ENCODE data around the gene RAI14. TPM values are rescaled to one million over a fixed set of nuclear protein-coding genes. Genes with fewer than 3 reads are reported as not detected.

Gene RAI14
- total RNA-seq, 1 experiment from 2014 or later = 133 TPM

- no peaks in the 10 kb centered on the region for H3K27me3 ChIP-seq (ENCODE audit: insufficient read depth, low read depth)
- no TSS peak for BruUV-seq (replicated peaks)
- H3K36me3 ChIP-seq (ENCODE audit: low read depth) = no peaks in the 10 kb centered on the region
- no peak for TF ChIP-seq CTCF (conservative IDR thresholded peaks at IDR 0.05)
- TF ChIP-seq EZH2 (IDR thresholded peaks at IDR 0.05; ENCODE audit: low read depth) = no peak
- H3F3A ChIP-seq (ENCODE audit: insufficient read depth, low read depth) = no peaks in the 10 kb centered on the region
- no peaks in the 10 kb centered on the region for H3K4me1 ChIP-seq (replicated peaks; ENCODE audit: insufficient read depth)
- H3K9me3 ChIP-seq (ENCODE audit: insufficient read depth, low read depth) = no peaks in the 10 kb centered on the region
- ChIA-PET POLR2A (ENCODE audit: unreplicated experiment) (interaction anchor here (0.6 to 0.7 kb wide), 2 partner anchors 11 to 293 kb away, joined by 3 to 21 read pairs; no protein-coding TSS in a partner anchor), CTCF (interaction anchor here (0.7 kb wide), 1 partner anchor 581 kb away, joined by 5 read pairs; no protein-coding TSS in a partner anchor)
- intact Hi-C loops (cut with micrococcal nuclease; ENCODE audit: unreplicated experiment) = no loop called here
- H3K9me2 ChIP-seq (ENCODE audit: insufficient read depth) = no peaks in the 10 kb centered on the region
- H4K20me1 ChIP-seq (ENCODE audit: insufficient read depth) = no peaks in the 10 kb centered on the region
- no peak overlapping the region for H2AFZ ChIP-seq
- no peak for DNase-seq
- no peak overlapping the region for H3K4me2 ChIP-seq
- H3K27ac ChIP-seq = no peak overlapping the region
- H3K4me3 ChIP-seq = no peak overlapping the region
- no peaks in the 10 kb centered on the region for H3K79me2 ChIP-seq (ENCODE audit: low read depth)
Observed at GRCh38 chr5:34849253-34849652, 193.1 kb downstream of the RAI14 start.

GRCh38 chr5:34854459-34855174, 198.5 kb downstream of the RAI14 start:
- ChIA-PET CTCF (no interaction called here), POLR2A (ENCODE audit: unreplicated experiment) (no interaction called here)

GRCh38 chr5:34857161-34857560, 201.0 kb downstream of the RAI14 start:
- Histone ChIP-seq H3K4me3 (no peak overlapping the region), H3K27me3 (ENCODE audit: insufficient read depth, low read depth) (no peaks in the 10 kb centered on the region), H3F3A (ENCODE audit: insufficient read depth, low read depth) (no peaks in the 10 kb centered on the region), H3K4me2 (no peak overlapping the region), H3K9me3 (ENCODE audit: insufficient read depth, low read depth) (no peaks in the 10 kb centered on the region), H3K36me3 (ENCODE audit: low read depth) (no peaks in the 10 kb centered on the region), H3K79me2 (ENCODE audit: low read depth) (no peaks in the 10 kb centered on the region), H2AFZ (no peak overlapping the region), H3K27ac (no peak overlapping the region), H3K9me2 (ENCODE audit: insufficient read depth) (no peaks in the 10 kb centered on the region), H3K4me1 (replicated peaks; ENCODE audit: insufficient read depth) (no peaks in the 10 kb centered on the region), H4K20me1 (ENCODE audit: insufficient read depth) (no peaks in the 10 kb centered on the region)
- POLR2A ChIA-PET (ENCODE audit: unreplicated experiment) = no interaction called here
- intact Hi-C loops (cut with micrococcal nuclease; ENCODE audit: unreplicated experiment) = no loop called here
- DNase-seq = no peak
- no TSS peak for BruUV-seq (replicated peaks)
- TF ChIP-seq EZH2 (IDR thresholded peaks at IDR 0.05; ENCODE audit: low read depth) = no peak
- no peak for TF ChIP-seq CTCF (conservative IDR thresholded peaks at IDR 0.05)
- CTCF ChIA-PET = no interaction called here

More at GRCh38 chr5:34854459-34855174, 198.5 kb downstream of the RAI14 start:
- Histone ChIP-seq H4K20me1 (ENCODE audit: insufficient read depth) (no peaks in the 10 kb centered on the region), H3K4me2 (no peak overlapping the region), H3K27me3 (ENCODE audit: insufficient read depth, low read depth) (no peaks in the 10 kb centered on the region), H3K4me3 (no peak overlapping the region), H2AFZ (no peak overlapping the region), H3K9me3 (ENCODE audit: insufficient read depth, low read depth) (no peaks in the 10 kb centered on the region), H3K36me3 (ENCODE audit: low read depth) (no peaks in the 10 kb centered on the region), H3K9me2 (ENCODE audit: insufficient read depth) (no peaks in the 10 kb centered on the region), H3F3A (ENCODE audit: insufficient read depth, low read depth) (no peaks in the 10 kb centered on the region), H3K79me2 (ENCODE audit: low read depth) (no peaks in the 10 kb centered on the region), H3K27ac (no peak overlapping the region), H3K4me1 (replicated peaks; ENCODE audit: insufficient read depth) (no peaks in the 10 kb centered on the region)
- no peak for DNase-seq
- TF ChIP-seq CTCF (conservative IDR thresholded peaks at IDR 0.05) (no peak), EZH2 (IDR thresholded peaks at IDR 0.05; ENCODE audit: low read depth) (no peak)
- intact Hi-C loops (cut with micrococcal nuclease; ENCODE audit: unreplicated experiment) = no loop called here
- BruUV-seq (replicated peaks) = no TSS peak
